GM12873 (cell line): ENCODE measurements around the gene HIVEP3.

Source experiments
- CTCF ChIP-seq: IDR thresholded peaks from 2 replicates; pipeline ENCODE4 v1.5.1; 2012; ENCODE audit warnings: low read depth, mild to moderate bottlenecking, moderate library complexity, low read length, control low read depth; ENCODE audit not compliant: insufficient read depth; ENCODE audit errors: missing control alignments

Gene HIVEP3

GRCh38 chr1:41581216-41582003 lies 337.3 kb downstream of the HIVEP3 start:
- no peak for TF ChIP-seq CTCF

GRCh38 chr1:41580520-41581172 lies 338.1 kb downstream of the HIVEP3 start:
- no peak for TF ChIP-seq CTCF

- no peak for TF ChIP-seq CTCF
Measured at GRCh38 chr1:41580021-41580420, 338.7 kb downstream of the HIVEP3 start.

GRCh38 chr1:41578712-41579335 lies 339.9 kb downstream of the HIVEP3 start:
- peak; percentile 49 for TF ChIP-seq CTCF

GRCh38 chr1:41576620-41577019 lies 342.1 kb downstream of the HIVEP3 start:
- no peak for TF ChIP-seq CTCF

- TF ChIP-seq CTCF, result no peak
Measured at GRCh38 chr1:41576206-41576605, 342.5 kb downstream of the HIVEP3 start.

- TF ChIP-seq CTCF, result no peak
Measured at GRCh38 chr1:41574842-41575241, 343.9 kb downstream of the HIVEP3 start.
